Spleen (tissue), 13 donors: Measurements from ENCODE around the gene RCN1. TPM values are rescaled to one million over a fixed set of nuclear protein-coding genes. Genes with fewer than 3 reads are reported as not detected.
A peak's percentile ranks its signal among the peaks of the same experiment; 100 is the strongest.

ENCODE experiments used
- DNase-seq: peaks from one replicate; pipeline ENCODE4 v3.0.0-alpha.2; 2020
- H3K27ac ChIP-seq, 8 donors: fragments of 200-600 bp; sonication (generic) in 7 of 8; 1 replicate in 4 of 8; 2 replicates in 4 of 8; pipeline versions ENCODE4 v1.5.0 to v1.8.0; 2016 to 2021; ENCODE audit warnings: inconsistent platforms in 4 of 8, mild to moderate bottlenecking in 4 of 8, moderate library complexity in 1 of 8
- H3K27me3 ChIP-seq, 7 donors: fragments of 200-600 bp; sonication (generic) in 6 of 7; replicated peaks in 1 of 7; 1 replicate in 4 of 7; 2 replicates in 3 of 7; pipeline versions ENCODE4 v1.5.0 to v1.8.0; 2016 to 2021; ENCODE audit warnings: inconsistent platforms in 3 of 7, mild to moderate bottlenecking in 1 of 7
- H3K36me3 ChIP-seq, 6 donors: fragments of 200-600 bp; sonication (generic) in 5 of 6; 1 replicate in 4 of 6; 2 replicates in 2 of 6; pipeline versions ENCODE4 v1.5.0 to v1.8.0; 2016 to 2021; ENCODE audit warnings: inconsistent platforms in 2 of 6
- H3K4me1 ChIP-seq, 6 donors: fragments of 200-600 bp; sonication (generic) in 5 of 6; 1 replicate in 3 of 6; 2 replicates in 3 of 6; pipeline versions ENCODE4 v1.5.0 to v1.8.0; 2016 to 2021; ENCODE audit warnings: inconsistent platforms in 3 of 6
- H3K4me3 ChIP-seq, 8 donors: fragments of 200-600 bp; sonication (generic) in 7 of 8; 1 replicate in 4 of 8; 2 replicates in 4 of 8; pipeline versions ENCODE4 v1.5.0 to v1.8.0; 2016 to 2021; ENCODE audit warnings: inconsistent platforms in 4 of 8, mild to moderate bottlenecking in 4 of 8, moderate library complexity in 2 of 8
- H3K9me3 ChIP-seq, 8 donors: fragments of 200-600 bp; sonication (generic) in 7 of 8; 1 replicate in 4 of 8; 2 replicates in 4 of 8; pipeline versions ENCODE4 v1.5.0 to v1.8.0; 2016 to 2021; ENCODE audit warnings: inconsistent platforms in 4 of 8
- POLR2A ChIP-seq, 3 donors: fragments of 450-650 bp; IDR thresholded peaks; one replicate each; pipeline ENCODE4 v1.5.1; 2017; ENCODE audit warnings: antibody characterized with exemption in 3 of 3, mild to moderate bottlenecking in 1 of 3
- POLR2AphosphoS5 ChIP-seq, 3 donors: sonication (generic); formaldehyde crosslinking; IDR thresholded peaks; one replicate each; pipeline ENCODE4 v1.5.1; 2017; ENCODE audit warnings: antibody characterized with exemption in 3 of 3
- WGBS, 5 donors: extraction: QIAGEN DNeasy Blood & Tissue Kit in 3 of 5; methylation state at CpG; one replicate each; pipeline versions ENCODE4 v1.1.5 to v1.1.7; 2013 to 2018; 5-methylcytosine and 5-hydroxymethylcytosine counted together
- intact Hi-C: fragments of 100-400 bp; cut with DNase I; formaldehyde crosslinking; loops from one replicate; pipeline ENCODE4 v1.15.0; 2023; ENCODE audit warnings: low total_unique reads
- long read RNA-seq, 2 donors: transcript quantifications; one replicate each; lab custom pipeline, GENCODE V29; 2026
- polyA plus RNA-seq, 3 donors: library from polyadenylated mRNA; stranded (reverse); fragments of 200-250 nt; gene quantifications; one replicate each; pipeline ENCODE4 v1.2.1, GENCODE V29; 2013
- total RNA-seq, 7 donors: library from RNA; depleted of rRNA in 3 of 7; stranded (reverse); fragments of >200 nt in 3 of 7; fragmentation: NEBNext Ultra II Directional in 4 of 7; extraction: Animal tissue kit (Norgen Biotek cat#: 25700) in 4 of 7; gene quantifications; one replicate each; pipeline versions ENCODE4 v1.1.0 to v1.2.1, GENCODE V29; 2016 to 2021
- TF ChIP-seq, protein P1 (sequence below), 11 experiments: fragments of 200-600 bp in 7 of 11; fragments of 450-650 bp in 4 of 11; sonication (generic) in 4 of 11; IDR thresholded peaks in 8 of 11; conservative IDR thresholded peaks in 3 of 11; 1 replicate in 7 of 11; 2 replicates in 4 of 11; pipeline versions ENCODE4 v1.4.0 to v1.8.0; 2016 to 2021; ENCODE audit warnings: antibody characterized with exemption in 11 of 11, inconsistent platforms in 4 of 11, mild to moderate bottlenecking in 1 of 11
- donor health status: healthy with polysubstance abuse.
- donor health status: DM: no; HTN: no; CAD: no; lungs with moderate emphysema.
- donor health status: DM: no; HTN: no; CAD: no.
- donor health status: Bipolar disorder and iron deficiency.
- donor health status: healthy.
- donor health status: DM: no; HTN: no; CAD: no.
- donor health status: DM: yes; HTN: yes; CAD: no.

RCN1 gene
- total RNA-seq (10 to 100 TPM; 34.5 to 53.8 (median 41.4) TPM), polyA plus RNA-seq (10 to 100 TPM; 23.3 to 29.9 (median 27.2) TPM)
- long read RNA-seq, donor 1, transcript RCN1-201 (6 exons, 2,572 nt): major isoform, 49 of 52 reads
- long read RNA-seq, donor 1, partial matches to known transcripts: 0 of 52 reads
- long read RNA-seq, donor 1, other reads (novel, unspliced or antisense): 0 of 52 reads
- long read RNA-seq, donor 2, transcript RCN1-201 (6 exons, 2,572 nt): major isoform, 45 of 47 reads
- long read RNA-seq, donor 2, partial matches to known transcripts: 0 of 47 reads
- long read RNA-seq, donor 2, other reads (novel, unspliced or antisense): 0 of 47 reads

DNA sequence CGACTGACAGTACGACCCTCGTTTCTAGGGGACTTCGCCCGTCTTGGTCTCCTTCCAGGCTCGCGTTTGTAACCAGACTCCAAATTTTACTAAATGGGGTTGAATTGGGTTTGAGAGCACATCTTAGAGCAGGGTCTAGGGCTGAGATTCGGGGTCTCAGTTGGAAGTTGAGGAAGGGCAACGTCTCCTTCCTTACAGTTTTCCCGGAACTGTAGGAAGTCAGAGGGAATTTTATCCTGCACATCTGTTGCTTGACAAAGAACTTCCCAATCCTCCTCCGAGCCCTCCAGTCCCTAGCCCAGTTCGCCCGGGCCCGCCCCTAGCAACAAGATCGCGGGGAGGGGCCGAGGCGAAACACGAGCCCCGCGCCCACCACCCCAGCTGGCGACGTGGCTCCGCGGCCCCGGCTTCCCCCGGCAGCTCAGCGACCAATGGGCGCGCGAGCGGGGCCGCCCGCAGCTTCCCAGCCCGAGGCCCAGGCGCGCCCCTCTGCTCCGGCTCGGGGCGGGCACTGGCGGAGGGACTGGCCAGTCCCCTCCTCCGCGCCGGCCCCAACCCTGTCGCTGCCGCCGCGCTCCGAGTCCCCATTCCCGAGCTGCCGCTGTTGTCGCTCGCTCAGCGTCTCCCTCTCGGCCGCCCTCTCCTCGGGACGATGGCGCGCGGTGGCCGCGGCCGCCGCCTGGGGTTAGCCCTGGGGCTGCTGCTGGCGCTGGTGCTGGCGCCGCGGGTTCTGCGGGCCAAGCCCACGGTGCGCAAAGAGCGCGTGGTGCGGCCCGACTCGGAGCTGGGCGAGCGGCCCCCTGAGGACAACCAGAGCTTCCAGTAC lies at the start of gene RCN1:
Gene RCN1, plus strand, starts transcription at position 530 of the 826 bp plus-strand sequence. Its CDS starts 123 bp downstream, at position 653.
- TF ChIP-seq, protein P1, sequence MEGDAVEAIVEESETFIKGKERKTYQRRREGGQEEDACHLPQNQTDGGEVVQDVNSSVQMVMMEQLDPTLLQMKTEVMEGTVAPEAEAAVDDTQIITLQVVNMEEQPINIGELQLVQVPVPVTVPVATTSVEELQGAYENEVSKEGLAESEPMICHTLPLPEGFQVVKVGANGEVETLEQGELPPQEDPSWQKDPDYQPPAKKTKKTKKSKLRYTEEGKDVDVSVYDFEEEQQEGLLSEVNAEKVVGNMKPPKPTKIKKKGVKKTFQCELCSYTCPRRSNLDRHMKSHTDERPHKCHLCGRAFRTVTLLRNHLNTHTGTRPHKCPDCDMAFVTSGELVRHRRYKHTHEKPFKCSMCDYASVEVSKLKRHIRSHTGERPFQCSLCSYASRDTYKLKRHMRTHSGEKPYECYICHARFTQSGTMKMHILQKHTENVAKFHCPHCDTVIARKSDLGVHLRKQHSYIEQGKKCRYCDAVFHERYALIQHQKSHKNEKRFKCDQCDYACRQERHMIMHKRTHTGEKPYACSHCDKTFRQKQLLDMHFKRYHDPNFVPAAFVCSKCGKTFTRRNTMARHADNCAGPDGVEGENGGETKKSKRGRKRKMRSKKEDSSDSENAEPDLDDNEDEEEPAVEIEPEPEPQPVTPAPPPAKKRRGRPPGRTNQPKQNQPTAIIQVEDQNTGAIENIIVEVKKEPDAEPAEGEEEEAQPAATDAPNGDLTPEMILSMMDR (IDR thresholded peaks at IDR 0.05 in 8 of 11, conservative IDR thresholded peaks at IDR 0.05 in 3 of 11): no peak
- TF ChIP-seq POLR2AphosphoS5 (IDR thresholded peaks at IDR 0.05) (peak in 2 of 3 donors; percentile 82 to 90), POLR2A (IDR thresholded peaks at IDR 0.05) (peak in 1 of 3 donors; percentile 35)
- WGBS, 5 donors: 5 to 12% (median 6%) methylated on average over 34 to 79 of the region's 79 CpGs
- intact Hi-C loops: no loop called here
- Histone ChIP-seq H3K27ac (peak within 1 kb of the TSS; percentile 74 to 92 (median 88)), H3K4me1 (peaks cover 4 to 49% (median 29%) of the 10 kb centered on the region in 6 donors), H3K36me3 (no peaks in the 10 kb centered on the region), H3K9me3 (no peaks in the 10 kb centered on the region), H3K4me3 (peak within 1 kb of the TSS; percentile 68 to 99 (median 84)), H3K27me3 (no peaks in the 10 kb centered on the region)
- DNase-seq: peak; percentile 90

DNA sequence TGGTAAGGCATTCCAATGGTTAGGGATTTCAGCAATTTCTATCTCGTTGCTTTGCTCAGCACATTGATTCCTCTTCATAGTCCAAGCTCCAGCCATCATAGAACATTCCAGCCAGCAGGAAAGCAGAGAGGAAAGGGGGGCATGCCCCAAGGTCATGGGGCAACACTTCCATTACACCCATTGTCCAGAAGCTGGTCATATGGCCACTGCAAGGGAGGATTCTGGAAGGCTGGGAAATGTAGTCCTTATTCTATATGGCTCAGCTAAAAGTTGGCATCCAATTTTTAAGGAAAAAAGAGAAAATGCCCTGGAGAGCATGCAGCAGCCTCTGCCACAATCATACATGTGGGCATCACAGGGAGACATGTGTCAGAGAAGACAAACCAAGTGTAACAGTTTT lies 47.1 kb upstream of the RCN1 start:
- no peaks in the 10 kb centered on the region for H3K4me1 ChIP-seq
- no peak overlapping the region for H3K4me3 ChIP-seq
- no peaks in the 10 kb centered on the region for H3K9me3 ChIP-seq
- peaks cover 0 to 27% (median 0%) of the 10 kb centered on the region in 7 donors for H3K27me3 ChIP-seq
- intact Hi-C loops: no loop called here
- no peaks in the 10 kb centered on the region for H3K36me3 ChIP-seq
- WGBS, 5 donors: 39 to 61% (median 57%) methylated on average over 1 of the region's 1 CpG
- DNase-seq: no peak
- TF ChIP-seq POLR2AphosphoS5 (IDR thresholded peaks at IDR 0.05): no peak
- TF ChIP-seq POLR2A (IDR thresholded peaks at IDR 0.05): no peak
- TF ChIP-seq, protein P1 (IDR thresholded peaks at IDR 0.05 in 8 of 11, conservative IDR thresholded peaks at IDR 0.05 in 3 of 11): no peak
- H3K27ac ChIP-seq: no peak overlapping the region

DNA sequence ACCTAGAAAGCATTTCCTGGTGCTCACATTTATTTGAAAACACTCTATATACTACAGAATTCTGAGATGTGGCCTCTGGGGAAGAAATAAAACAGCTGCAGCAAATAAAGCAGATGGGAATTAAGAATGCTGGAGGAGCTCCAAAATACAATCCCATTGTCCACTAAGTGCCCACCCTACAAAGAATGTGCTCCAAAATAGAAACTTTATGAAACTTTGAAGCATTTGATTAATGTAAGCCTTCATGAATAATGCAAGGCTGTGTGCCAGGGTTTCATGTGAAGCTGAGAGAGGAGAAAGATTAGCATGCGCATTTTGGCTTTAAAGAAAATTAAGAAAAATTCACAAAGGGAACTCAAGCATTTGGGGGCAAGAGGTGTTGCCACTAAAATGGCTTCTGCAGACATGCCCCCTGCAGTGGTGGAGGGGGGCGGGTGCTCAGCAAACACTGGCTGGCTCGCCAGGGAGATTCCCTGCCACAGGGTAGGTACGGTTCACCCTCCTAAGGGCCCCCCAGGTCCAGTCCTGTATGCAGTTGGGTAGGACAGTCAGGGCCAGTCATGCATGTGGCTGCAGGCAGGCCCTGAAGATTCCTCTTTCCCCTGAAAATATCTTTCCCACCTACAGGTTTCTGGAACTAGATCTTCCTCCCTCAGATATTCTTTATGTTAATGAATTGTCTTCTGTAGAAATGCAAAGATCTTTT lies 46.6 kb upstream of the RCN1 start:
- intact Hi-C loops: no loop called here
- Histone ChIP-seq H3K4me3 (no peak overlapping the region), H3K27me3 (peaks cover 0 to 29% (median 0%) of the 10 kb centered on the region in 7 donors), H3K27ac (no peak overlapping the region), H3K4me1 (no peaks in the 10 kb centered on the region), H3K36me3 (no peaks in the 10 kb centered on the region), H3K9me3 (no peaks in the 10 kb centered on the region)
- TF ChIP-seq POLR2AphosphoS5 (IDR thresholded peaks at IDR 0.05) (no peak), POLR2A (IDR thresholded peaks at IDR 0.05) (no peak)
- TF ChIP-seq, protein P1 (IDR thresholded peaks at IDR 0.05 in 8 of 11, conservative IDR thresholded peaks at IDR 0.05 in 3 of 11): no peak
- 72 to 84% (median 76%) methylated on average over 4 of the region's 4 CpGs for WGBS, 5 donors
- no peak for DNase-seq
